Measurements from ENCODE around the gene NBPF4.

NBPF4 gene

DNA sequence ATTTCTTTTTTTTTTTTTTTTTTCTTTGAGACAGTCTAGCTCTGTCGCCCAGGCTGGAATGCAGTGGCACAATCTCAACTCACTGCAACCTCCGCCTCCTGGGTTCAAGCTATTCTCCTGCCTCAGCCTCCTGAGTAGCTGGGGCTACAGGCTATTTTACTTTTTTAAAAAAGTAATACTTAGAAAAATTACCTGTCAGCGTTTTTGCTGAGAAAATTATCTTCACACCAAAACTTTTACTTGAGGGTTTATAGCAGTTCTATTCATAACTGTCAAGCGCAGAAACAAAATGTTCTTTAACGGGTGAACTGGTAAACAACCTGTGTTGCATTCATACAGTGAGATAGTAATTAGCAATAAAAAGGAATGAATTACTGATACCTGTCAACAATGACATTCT is 42.2 kb downstream of the NBPF4 start:
- Histone ChIP-seq H3K27ac (ENCODE audit: low read depth, low read length) (no peak overlapping the region), H3K4me1 (ENCODE audit: control insufficient read depth, insufficient read depth, low read length) (peaks cover 3% of the 10 kb centered on the region), H3K9ac (ENCODE audit: low read length) (no peak overlapping the region), H3K27me3 (ENCODE audit: control insufficient read depth, insufficient read depth, low read length) (no peaks in the 10 kb centered on the region), H3K4me3 (ENCODE audit: low read length) (no peak overlapping the region), H3K36me3 (ENCODE audit: control insufficient read depth, insufficient read depth, low read length) (no peaks in the 10 kb centered on the region)

DNA sequence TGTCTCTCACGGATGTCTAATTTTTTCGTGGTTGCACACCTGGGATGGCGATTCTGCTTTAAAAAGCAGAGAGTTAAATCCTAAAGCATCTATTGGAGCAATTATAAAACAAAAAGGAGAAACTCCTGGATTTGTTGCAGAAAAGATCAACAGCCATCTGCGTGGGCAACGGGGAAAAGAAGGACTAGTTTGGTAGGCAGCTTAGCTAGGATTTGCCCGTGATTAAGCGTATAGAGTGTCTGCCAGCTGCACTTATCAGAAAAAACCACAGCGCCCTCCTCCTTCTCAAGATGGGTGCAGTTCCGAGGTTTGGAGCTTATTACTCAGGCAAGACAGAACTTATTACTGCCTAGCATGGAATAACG is 43.2 kb downstream of the NBPF4 start:
- H3K4me1 ChIP-seq (ENCODE audit: control insufficient read depth, insufficient read depth, low read length), result peaks cover 3% of the 10 kb centered on the region
- H3K27me3 ChIP-seq (ENCODE audit: control insufficient read depth, insufficient read depth, low read length), result no peaks in the 10 kb centered on the region
- no peaks in the 10 kb centered on the region for H3K36me3 ChIP-seq (ENCODE audit: control insufficient read depth, insufficient read depth, low read length)
- peak overlapping the region; percentile 84 for H3K4me3 ChIP-seq (ENCODE audit: low read length)
- peak overlapping the region; percentile 62 for H3K27ac ChIP-seq (ENCODE audit: low read depth, low read length)
- peak overlapping the region; percentile 53 for H3K9ac ChIP-seq (ENCODE audit: low read length)

DNA sequence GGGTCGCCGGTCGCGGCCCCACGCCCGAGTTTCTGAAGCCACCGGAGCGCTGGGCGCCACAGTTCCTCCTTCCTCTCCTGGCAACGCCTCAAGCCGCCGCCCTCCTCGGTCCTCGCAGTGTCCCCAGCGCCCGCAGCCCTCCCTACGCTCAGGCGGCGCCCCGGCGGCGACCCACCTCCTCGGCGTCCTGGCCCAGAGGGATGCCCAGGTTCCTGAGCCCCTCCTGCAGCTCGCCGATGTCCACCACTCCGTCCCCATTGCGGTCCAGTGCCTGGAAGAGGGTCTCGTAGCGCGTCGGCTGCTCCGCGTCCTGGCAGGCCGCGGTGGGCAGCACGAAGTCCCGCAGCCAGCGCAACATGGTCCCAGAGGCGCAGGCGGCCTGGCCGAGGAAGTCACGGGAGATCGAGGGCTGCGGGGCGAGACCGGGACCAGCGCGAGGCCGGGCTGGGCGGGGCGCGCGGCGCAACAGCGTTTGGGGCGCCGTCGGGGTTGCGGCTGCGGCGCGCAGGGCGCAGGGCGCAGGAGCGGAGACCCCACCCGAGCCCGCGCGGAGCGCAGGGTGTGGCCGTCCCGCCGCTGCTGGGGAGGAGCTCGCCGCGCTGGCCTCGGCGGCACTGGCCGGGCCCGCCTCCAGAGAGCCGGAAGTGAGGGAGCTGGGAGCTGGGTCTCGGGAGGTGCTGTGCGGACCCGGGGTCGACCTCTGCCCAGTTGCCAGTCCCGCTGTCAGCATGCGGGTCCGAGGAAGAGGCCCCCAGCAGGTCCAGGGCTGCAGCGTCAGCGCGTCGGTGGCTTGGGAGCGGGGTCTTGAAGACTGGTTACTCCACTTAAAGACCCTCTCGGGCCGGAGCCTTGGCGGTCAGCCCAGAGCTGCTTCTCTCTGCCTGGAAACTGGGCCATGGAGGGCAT is 43.8 kb downstream of the NBPF4 start, which contains the start of gene SLC25A24:
SLC25A24 (minus strand) TSS at position 563 of the 906 bp plus-strand sequence; CDS start at position 358, 205 bp downstream.
- H3K36me3 ChIP-seq (ENCODE audit: control insufficient read depth, insufficient read depth, low read length), result no peaks in the 10 kb centered on the region
- H3K27ac ChIP-seq (ENCODE audit: low read depth, low read length), result peak within 1 kb of the TSS; percentile 85
- H3K4me1 ChIP-seq (ENCODE audit: control insufficient read depth, insufficient read depth, low read length), result peaks cover 3% of the 10 kb centered on the region
- peak within 1 kb of the TSS; percentile 84 for H3K4me3 ChIP-seq (ENCODE audit: low read length)
- H3K9ac ChIP-seq (ENCODE audit: low read length), result peak within 1 kb of the TSS; percentile 93
- no peaks in the 10 kb centered on the region for H3K27me3 ChIP-seq (ENCODE audit: control insufficient read depth, insufficient read depth, low read length)

DNA sequence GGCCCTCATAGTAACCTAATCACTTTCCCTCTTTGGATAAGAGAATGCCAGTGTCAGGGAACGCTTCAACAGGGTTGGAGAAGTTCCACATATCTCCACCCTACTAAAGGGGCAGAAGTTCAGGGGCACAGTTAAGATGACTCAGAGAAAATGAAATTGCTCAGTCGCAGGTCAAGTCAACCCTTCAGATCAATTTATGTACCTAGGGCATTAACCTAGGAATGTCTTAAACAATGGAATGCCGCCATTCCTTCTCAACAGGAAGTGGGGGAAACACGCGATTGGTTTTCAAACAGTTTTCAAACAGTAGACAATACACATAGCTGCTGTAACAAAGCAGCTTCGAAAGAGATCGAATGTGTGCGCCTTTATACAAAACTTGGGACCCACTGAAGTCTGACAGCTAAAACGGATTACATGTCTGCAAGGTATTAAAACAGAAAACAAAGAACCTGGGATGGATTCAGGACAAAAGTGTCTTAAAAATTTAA is 44.6 kb downstream of the NBPF4 start:
- H3K4me1 ChIP-seq (ENCODE audit: control insufficient read depth, insufficient read depth, low read length), result peaks cover 3% of the 10 kb centered on the region
- no peaks in the 10 kb centered on the region for H3K27me3 ChIP-seq (ENCODE audit: control insufficient read depth, insufficient read depth, low read length)
- peak overlapping the region; percentile 85 for H3K27ac ChIP-seq (ENCODE audit: low read depth, low read length)
- H3K4me3 ChIP-seq (ENCODE audit: low read length), result peak overlapping the region; percentile 84
- H3K9ac ChIP-seq (ENCODE audit: low read length), result peak overlapping the region; percentile 25
- no peaks in the 10 kb centered on the region for H3K36me3 ChIP-seq (ENCODE audit: control insufficient read depth, insufficient read depth, low read length)

DNA sequence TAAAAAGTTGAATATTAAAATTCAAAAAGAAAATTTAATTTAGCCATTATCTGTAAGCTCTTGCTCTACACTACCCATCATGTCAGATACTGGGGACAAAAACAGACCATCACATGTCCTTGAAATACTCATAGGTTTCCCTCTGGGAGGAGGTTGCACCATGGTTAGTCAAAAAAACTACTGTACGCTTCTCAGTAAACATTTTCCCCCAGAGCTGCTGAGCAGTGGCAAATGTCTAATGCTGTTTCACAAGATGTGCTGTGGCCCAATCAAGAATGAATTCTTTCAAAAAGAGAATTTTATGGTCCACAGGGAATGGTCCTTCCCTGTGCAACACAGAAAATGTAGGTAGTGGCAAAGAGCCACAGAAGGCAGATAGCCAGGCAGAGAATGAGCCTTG is 49.8 kb downstream of the NBPF4 start:
- Histone ChIP-seq H3K27ac (ENCODE audit: low read depth, low read length) (no peak overlapping the region), H3K4me3 (ENCODE audit: low read length) (no peak overlapping the region)

DNA sequence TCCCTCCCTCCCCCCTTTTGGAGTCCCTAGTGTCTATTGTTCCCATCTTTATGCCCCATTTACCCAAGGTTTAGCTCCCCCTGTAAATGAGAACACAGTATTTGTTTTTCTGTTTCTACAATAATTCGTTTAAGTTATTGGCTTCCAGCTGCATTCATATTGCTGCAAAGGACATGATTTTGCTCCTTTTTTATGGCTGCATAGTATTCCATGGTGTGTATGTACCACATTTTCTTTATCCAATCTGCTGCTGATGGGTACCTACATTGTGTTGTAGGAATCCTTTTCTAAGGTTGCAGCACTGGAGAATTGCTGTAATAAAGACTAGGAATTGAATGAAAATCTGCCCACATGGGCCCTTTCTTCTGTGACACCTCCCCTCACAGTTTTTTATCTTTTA is 50.5 kb downstream of the NBPF4 start:
- Histone ChIP-seq H3K4me1 (ENCODE audit: control insufficient read depth, insufficient read depth, low read length) (no peaks in the 10 kb centered on the region), H3K9ac (ENCODE audit: low read length) (no peak overlapping the region), H3K27ac (ENCODE audit: low read depth, low read length) (no peak overlapping the region), H3K4me3 (ENCODE audit: low read length) (no peak overlapping the region), H3K36me3 (ENCODE audit: control insufficient read depth, insufficient read depth, low read length) (peaks cover 2% of the 10 kb centered on the region), H3K27me3 (ENCODE audit: control insufficient read depth, insufficient read depth, low read length) (no peaks in the 10 kb centered on the region)

More for the DNA sequence above, 49.8 kb downstream of the NBPF4 start:
- Histone ChIP-seq H3K36me3 (ENCODE audit: control insufficient read depth, insufficient read depth, low read length) (peaks cover 2% of the 10 kb centered on the region), H3K9ac (ENCODE audit: low read length) (no peak overlapping the region), H3K4me1 (ENCODE audit: control insufficient read depth, insufficient read depth, low read length) (no peaks in the 10 kb centered on the region), H3K27me3 (ENCODE audit: control insufficient read depth, insufficient read depth, low read length) (no peaks in the 10 kb centered on the region)

DNA sequence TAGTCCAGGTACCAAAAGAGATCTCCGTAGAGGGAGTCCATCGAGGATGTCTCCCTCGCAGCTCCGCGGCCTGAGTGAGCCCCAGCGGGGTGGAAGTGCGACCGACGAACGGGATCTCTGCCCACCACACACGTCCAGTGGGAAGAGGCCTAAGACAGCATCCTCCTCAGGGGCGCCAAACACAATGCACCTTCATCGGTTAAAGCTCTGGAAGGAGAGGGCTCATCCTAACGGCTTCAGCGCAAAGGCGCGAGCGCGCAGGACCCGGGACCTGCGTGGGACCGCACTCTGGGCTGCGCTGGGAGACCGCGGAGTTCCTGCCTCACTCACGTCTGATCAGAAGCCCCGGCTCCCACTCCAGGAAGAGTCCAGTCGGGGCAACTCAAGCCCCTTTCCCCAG is 51.3 kb downstream of the NBPF4 start:
- no peaks in the 10 kb centered on the region for H3K27me3 ChIP-seq (ENCODE audit: control insufficient read depth, insufficient read depth, low read length)
- no peak overlapping the region for H3K9ac ChIP-seq (ENCODE audit: low read length)
- H3K4me1 ChIP-seq (ENCODE audit: control insufficient read depth, insufficient read depth, low read length), result no peaks in the 10 kb centered on the region
- H3K36me3 ChIP-seq (ENCODE audit: control insufficient read depth, insufficient read depth, low read length), result peaks cover 2% of the 10 kb centered on the region
- no peak overlapping the region for H3K27ac ChIP-seq (ENCODE audit: low read depth, low read length)
- H3K4me3 ChIP-seq (ENCODE audit: low read length), result no peak overlapping the region

DNA sequence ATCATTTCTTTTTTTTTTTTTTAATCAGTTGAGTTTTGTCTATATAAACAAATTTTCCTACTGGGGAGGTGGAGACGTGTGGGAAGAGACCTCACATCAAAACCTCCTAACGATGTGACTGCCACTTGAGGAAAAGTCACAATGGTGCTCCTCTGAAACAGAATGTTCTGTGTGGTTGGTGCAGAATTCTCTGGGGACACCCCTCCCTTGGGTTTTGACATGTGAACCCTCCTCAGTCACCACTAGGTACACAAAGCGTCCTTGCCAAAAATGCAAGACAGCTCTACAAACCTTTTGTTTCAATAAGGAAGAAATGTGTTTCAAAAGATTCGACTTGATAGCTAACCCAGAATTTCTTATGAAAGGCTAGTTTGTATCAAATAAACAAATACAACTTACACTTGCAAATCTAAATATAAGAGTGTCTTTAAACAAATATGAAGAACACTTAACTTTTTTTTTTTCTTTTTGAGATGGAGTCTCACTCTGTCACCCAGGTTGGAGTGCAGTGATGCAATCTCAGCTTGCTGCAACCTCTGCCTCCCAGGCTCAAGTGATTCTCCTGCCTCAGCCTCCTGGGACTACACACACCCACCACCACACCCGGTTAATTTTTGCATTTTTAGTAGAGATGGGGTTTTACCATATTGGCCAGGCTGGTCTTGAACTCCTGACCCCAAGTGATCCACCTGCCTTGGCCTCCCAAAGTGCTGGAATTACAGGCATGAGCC is 53.0 kb downstream of the NBPF4 start:
- no peak overlapping the region for H3K4me3 ChIP-seq (ENCODE audit: low read length)
- H3K27ac ChIP-seq (ENCODE audit: low read depth, low read length), result no peak overlapping the region
- H3K27me3 ChIP-seq (ENCODE audit: control insufficient read depth, insufficient read depth, low read length), result no peaks in the 10 kb centered on the region
- H3K4me1 ChIP-seq (ENCODE audit: control insufficient read depth, insufficient read depth, low read length), result no peaks in the 10 kb centered on the region
- peaks cover 2% of the 10 kb centered on the region for H3K36me3 ChIP-seq (ENCODE audit: control insufficient read depth, insufficient read depth, low read length)
- no peak overlapping the region for H3K9ac ChIP-seq (ENCODE audit: low read length)

DNA sequence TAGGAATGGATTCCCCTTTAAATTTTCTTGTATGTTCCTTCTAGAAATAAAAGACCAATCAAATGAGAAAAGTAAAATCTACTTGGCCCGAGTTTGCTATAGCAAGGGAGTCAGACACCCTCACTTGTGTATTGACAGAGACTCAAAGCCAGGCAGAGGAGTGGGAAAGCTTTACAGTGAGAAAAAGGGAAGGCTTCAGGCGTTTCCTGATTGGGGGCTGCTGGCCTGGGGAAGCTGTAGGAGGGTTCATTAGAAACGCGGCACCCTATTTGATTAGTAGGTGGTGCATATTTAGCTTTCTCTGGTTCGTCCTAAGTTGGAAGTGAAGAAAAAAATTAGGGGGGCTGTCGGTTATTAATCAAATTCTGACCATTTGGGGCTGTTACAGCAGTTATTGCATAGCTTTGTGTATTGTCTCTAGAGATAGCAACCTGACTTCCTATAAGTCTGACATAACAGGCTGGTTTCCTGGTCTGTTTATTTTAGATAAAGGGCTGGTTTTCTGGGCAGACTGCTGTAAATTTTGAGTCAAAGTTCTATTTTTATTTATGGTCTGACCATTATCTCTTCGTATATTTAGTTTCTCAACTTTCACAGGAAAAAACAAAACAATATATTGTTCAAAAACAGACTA is 53.8 kb downstream of the NBPF4 start:
- H3K4me1 ChIP-seq (ENCODE audit: control insufficient read depth, insufficient read depth, low read length), result no peaks in the 10 kb centered on the region
- no peak overlapping the region for H3K9ac ChIP-seq (ENCODE audit: low read length)
- peaks cover 2% of the 10 kb centered on the region for H3K36me3 ChIP-seq (ENCODE audit: control insufficient read depth, insufficient read depth, low read length)
- no peak overlapping the region for H3K4me3 ChIP-seq (ENCODE audit: low read length)
- H3K27ac ChIP-seq (ENCODE audit: low read depth, low read length), result no peak overlapping the region
- no peaks in the 10 kb centered on the region for H3K27me3 ChIP-seq (ENCODE audit: control insufficient read depth, insufficient read depth, low read length)

DNA sequence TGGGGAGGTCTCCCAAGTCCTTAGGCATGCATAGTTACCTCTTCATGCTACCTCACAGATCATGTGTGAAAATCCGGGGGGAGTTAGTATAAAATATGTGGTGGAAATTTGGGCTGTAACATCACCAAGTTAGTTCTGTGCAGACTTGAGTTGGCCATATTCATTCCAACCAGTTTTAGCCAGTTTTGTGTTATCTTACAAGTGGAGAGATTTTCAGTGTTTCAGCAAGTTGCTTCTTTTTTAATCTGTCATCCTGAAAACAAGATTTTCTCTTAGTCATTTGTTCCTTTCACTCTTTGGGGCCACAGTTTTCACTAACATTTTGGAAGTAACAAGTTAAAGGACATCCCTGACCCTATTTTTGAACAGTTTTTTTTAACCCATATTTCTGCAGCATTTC is 55.1 kb downstream of the NBPF4 start:
- no peaks in the 10 kb centered on the region for H3K4me1 ChIP-seq (ENCODE audit: control insufficient read depth, insufficient read depth, low read length)
- H3K27me3 ChIP-seq (ENCODE audit: control insufficient read depth, insufficient read depth, low read length), result no peaks in the 10 kb centered on the region
- H3K9ac ChIP-seq (ENCODE audit: low read length), result no peak overlapping the region
- no peak overlapping the region for H3K27ac ChIP-seq (ENCODE audit: low read depth, low read length)
- H3K36me3 ChIP-seq (ENCODE audit: control insufficient read depth, insufficient read depth, low read length), result peaks cover 2% of the 10 kb centered on the region
- no peak overlapping the region for H3K4me3 ChIP-seq (ENCODE audit: low read length)

DNA sequence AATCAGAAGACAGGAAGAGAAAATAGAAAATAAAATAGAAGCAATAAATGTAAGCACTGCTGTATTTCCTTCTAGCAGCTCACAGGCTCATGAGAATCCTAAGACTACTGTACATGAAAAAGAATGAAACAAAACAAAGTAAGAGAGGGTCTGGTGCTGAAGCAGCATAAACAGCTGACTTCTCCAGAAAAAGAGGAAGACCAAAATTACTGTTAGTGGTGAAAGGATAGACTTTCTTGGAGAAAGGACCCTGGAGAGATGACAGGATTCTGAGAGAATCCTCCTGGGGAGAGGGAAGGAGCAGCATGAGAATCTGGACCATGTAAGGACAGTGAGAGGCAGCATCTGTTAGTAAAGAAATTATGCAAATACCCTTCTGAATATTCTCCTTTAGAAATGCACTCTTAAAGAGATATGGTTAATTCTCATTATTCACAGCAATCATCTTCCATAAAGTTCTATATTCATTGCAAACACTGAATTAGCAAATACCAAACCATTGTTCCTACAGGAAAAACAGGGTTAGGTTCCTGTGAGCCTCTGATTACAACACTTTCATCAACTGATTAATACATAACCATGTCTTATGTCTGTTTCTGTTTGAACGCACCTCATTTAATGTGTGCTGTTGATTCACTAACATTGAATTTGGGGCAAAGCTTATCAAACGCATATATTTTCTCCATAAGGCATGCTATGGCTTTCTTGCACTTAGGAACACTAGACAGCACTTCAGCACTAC is 60.7 kb downstream of the NBPF4 start:
- H3K27ac ChIP-seq (ENCODE audit: low read depth, low read length), result no peak overlapping the region
- no peaks in the 10 kb centered on the region for H3K4me1 ChIP-seq (ENCODE audit: control insufficient read depth, insufficient read depth, low read length)
- no peaks in the 10 kb centered on the region for H3K36me3 ChIP-seq (ENCODE audit: control insufficient read depth, insufficient read depth, low read length)
- no peak overlapping the region for H3K4me3 ChIP-seq (ENCODE audit: low read length)
- H3K27me3 ChIP-seq (ENCODE audit: control insufficient read depth, insufficient read depth, low read length), result no peaks in the 10 kb centered on the region
- no peak overlapping the region for H3K9ac ChIP-seq (ENCODE audit: low read length)

DNA sequence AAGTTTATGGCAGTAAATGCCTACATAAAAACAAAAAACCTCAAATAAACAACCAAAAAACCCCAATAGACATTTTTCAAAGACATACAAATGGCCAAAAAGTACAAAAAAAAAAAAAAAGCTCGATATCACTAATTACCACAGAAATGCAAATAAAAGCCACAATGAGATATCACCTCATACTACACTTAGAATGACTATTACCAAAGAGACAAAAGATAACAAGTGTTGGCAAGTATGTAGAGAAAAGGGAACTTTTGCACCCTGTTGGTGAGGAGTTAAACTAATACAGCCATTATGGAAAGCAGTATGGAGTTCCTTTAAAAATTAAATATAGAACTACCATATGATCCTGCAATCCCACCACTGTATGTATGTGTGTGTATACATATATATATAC is 64.9 kb downstream of the NBPF4 start:
- Histone ChIP-seq H3K4me1 (ENCODE audit: control insufficient read depth, insufficient read depth, low read length) (no peaks in the 10 kb centered on the region), H3K27ac (ENCODE audit: low read depth, low read length) (no peak overlapping the region), H3K9ac (ENCODE audit: low read length) (no peak overlapping the region), H3K36me3 (ENCODE audit: control insufficient read depth, insufficient read depth, low read length) (peaks cover under 1% of the 10 kb centered on the region), H3K4me3 (ENCODE audit: low read length) (no peak overlapping the region), H3K27me3 (ENCODE audit: control insufficient read depth, insufficient read depth, low read length) (no peaks in the 10 kb centered on the region)

Data from rectal smooth muscle tissue (tissue), 1 donor.